Upper lobe of left lung (tissue), 6 donors: ENCODE measurements around the gene ACTL6B. TPM values are rescaled to one million over a fixed set of nuclear protein-coding genes. Genes with fewer than 3 reads are reported as not detected.
A peak's percentile ranks its signal among the peaks of the same experiment; 100 is the strongest.

Source experiments
- ATAC-seq, 2 donors: fragments of 200-7000 bp; cut with Tn5 transposase; one replicate each; pipeline ENCODE4 v1.9.1; 2022; ENCODE audit warnings: mild to moderate bottlenecking in 2 of 2, moderate library complexity in 2 of 2; ENCODE audit not compliant: low FRiP score in 2 of 2
- DNase-seq, 2 donors: peaks; one replicate each; pipeline ENCODE4 v3.0.0-alpha.2; 2019 to 2020
- H3K27ac ChIP-seq, 4 donors: fragments of 200-600 bp; sonication (generic); one replicate each; pipeline ENCODE4 v1.5.1; 2016 to 2019
- H3K27me3 ChIP-seq, 4 donors: fragments of 200-600 bp; sonication (generic); one replicate each; pipeline ENCODE4 v1.5.1; 2017 to 2019
- H3K36me3 ChIP-seq, 4 donors: fragments of 200-600 bp; sonication (generic); one replicate each; pipeline ENCODE4 v1.5.1; 2016 to 2019
- H3K4me1 ChIP-seq, 4 donors: fragments of 200-600 bp; sonication (generic); one replicate each; pipeline ENCODE4 v1.5.1; 2018 to 2019
- H3K4me3 ChIP-seq, 4 donors: fragments of 200-600 bp; sonication (generic); one replicate each; pipeline ENCODE4 v1.5.1; 2017 to 2019; ENCODE audit warnings: mild to moderate bottlenecking in 2 of 4, moderate library complexity in 1 of 4
- H3K9me3 ChIP-seq, 4 donors: fragments of 200-600 bp; sonication (generic); one replicate each; pipeline ENCODE4 v1.5.1; 2018 to 2019
- EP300 ChIP-seq, 4 donors: sonication (generic); formaldehyde crosslinking; IDR thresholded peaks; one replicate each; pipeline ENCODE4 v1.5.1; 2017; ENCODE audit warnings: antibody characterized with exemption in 4 of 4, control low read depth in 2 of 4
- POLR2A ChIP-seq, 4 donors: fragments of 450-650 bp; IDR thresholded peaks; one replicate each; pipeline ENCODE4 v1.5.1; 2016 to 2017; ENCODE audit warnings: antibody characterized with exemption in 4 of 4, mild to moderate bottlenecking in 2 of 4
- POLR2AphosphoS5 ChIP-seq, 2 donors: sonication (generic); formaldehyde crosslinking; IDR thresholded peaks; one replicate each; pipeline ENCODE4 v1.5.1; 2017; ENCODE audit warnings: antibody characterized with exemption in 2 of 2
- WGBS, 2 donors: methylation state at CpG; one replicate each; pipeline ENCODE4 v1.1.5; 2017 to 2018; 5-methylcytosine and 5-hydroxymethylcytosine counted together
- total RNA-seq, 6 donors: library from RNA; depleted of rRNA in 4 of 6; stranded (reverse); fragments of >200 nt in 4 of 6; gene quantifications; one replicate each; pipeline versions ENCODE4 v1.1.0 to v1.2.1, GENCODE V29; 2016 to 2021
- TF ChIP-seq, protein P1 (sequence below), 6 experiments: fragments of 450-650 bp in 4 of 6; fragments of 200-600 bp in 2 of 6; sonication (generic) in 2 of 6; IDR thresholded peaks; one replicate each; pipeline ENCODE4 v1.5.1; 2016 to 2019; ENCODE audit warnings: antibody characterized with exemption in 6 of 6
- donor health status: DM: no; HTN: no; CAD: no; lungs with moderate emphysema.
- donor health status: DM: no; HTN: yes; CAD: no; lungs with severe emphysema.

ACTL6B gene
- total RNA-seq, 6 donors from 2014 or later: not detected

DNA sequence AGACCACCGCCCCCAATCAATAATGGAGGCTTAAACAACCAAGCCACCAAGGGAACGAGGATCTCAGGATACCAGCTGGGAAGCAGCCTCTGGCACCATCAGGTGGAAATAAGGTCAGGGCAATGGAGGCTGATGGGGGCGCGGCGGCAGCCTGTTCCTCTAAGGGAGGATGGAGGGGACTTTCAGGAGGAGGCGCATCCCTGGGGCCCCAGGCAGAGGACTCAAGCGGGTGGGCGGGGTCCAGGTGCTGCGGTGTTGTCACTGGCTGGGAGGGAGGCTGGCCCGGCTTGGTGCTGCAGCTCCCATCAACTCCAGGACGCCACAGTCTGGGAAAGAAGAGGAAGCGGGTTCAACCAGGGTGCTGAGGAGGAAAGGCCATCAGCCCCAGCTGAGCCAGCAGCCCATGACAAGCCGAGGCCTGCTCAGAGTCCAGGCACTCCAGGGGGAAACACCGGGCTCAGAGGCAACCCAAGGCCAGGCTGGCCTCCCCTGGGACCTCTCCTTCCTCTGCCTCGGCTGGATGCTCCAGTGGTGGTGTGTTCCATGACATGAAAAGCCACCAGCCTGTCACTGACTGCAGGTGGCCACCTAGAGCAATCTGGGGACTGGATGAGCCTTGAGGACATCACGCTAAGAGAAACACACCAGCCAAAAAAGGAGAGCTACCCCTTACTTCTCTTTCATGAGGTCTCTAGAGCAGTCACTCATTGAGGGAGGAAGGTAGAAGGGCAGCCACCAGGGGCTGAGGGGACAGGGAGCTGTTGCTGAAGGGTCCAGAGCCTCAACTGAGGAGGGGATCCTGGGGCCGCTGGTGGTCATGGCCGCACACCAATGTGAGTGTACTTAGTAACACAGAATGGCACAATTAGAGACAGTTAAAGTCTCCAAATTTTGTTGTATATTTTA is 33.2 kb upstream of the ACTL6B start:
- Histone ChIP-seq H3K27ac (no peak overlapping the region), H3K27me3 (no peaks in the 10 kb centered on the region), H3K4me3 (no peak overlapping the region), H3K9me3 (no peaks in the 10 kb centered on the region), H3K4me1 (peaks cover 25 to 33% (median 28%) of the 10 kb centered on the region in 4 donors), H3K36me3 (peaks cover 17 to 54% (median 43%) of the 10 kb centered on the region in 4 donors)
- 88 to 90% methylated on average over 17 to 18 of the region's 18 CpGs for WGBS, 2 donors
- ATAC-seq (no peak), DNase-seq (peak in 1 of 2 donors; percentile 76)
- TF ChIP-seq POLR2AphosphoS5 (IDR thresholded peaks at IDR 0.05) (no peak), POLR2A (IDR thresholded peaks at IDR 0.05) (no peak), EP300 (IDR thresholded peaks at IDR 0.05) (no peak)
- TF ChIP-seq, protein P1, sequence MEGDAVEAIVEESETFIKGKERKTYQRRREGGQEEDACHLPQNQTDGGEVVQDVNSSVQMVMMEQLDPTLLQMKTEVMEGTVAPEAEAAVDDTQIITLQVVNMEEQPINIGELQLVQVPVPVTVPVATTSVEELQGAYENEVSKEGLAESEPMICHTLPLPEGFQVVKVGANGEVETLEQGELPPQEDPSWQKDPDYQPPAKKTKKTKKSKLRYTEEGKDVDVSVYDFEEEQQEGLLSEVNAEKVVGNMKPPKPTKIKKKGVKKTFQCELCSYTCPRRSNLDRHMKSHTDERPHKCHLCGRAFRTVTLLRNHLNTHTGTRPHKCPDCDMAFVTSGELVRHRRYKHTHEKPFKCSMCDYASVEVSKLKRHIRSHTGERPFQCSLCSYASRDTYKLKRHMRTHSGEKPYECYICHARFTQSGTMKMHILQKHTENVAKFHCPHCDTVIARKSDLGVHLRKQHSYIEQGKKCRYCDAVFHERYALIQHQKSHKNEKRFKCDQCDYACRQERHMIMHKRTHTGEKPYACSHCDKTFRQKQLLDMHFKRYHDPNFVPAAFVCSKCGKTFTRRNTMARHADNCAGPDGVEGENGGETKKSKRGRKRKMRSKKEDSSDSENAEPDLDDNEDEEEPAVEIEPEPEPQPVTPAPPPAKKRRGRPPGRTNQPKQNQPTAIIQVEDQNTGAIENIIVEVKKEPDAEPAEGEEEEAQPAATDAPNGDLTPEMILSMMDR (IDR thresholded peaks at IDR 0.05): no peak

DNA sequence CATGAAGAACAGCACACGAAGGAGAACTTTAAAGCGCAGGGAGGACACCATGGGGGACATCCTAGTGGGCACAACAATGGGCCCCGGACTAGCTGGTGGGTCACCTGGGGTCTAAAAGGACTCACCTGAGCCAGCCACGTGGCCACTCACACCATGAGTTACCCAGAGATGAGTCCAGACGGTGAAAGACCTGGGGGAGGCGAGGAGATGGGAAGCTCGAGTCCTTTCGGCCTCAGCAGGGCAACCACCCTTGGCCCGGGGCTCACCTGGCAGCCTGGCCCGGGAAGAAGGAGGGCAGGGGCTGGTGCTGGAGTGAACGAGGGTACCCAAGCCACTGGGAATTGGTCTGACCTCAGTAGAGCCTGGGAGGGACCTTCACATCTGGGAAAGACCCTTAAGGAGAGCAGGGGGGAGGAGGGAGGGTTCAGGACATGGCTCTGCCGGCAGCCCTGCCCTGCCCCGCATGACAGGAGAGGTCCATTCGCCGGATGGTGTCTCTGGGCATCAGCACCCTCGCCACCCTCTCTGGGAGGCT is 32.1 kb upstream of the ACTL6B start:
- WGBS, 2 donors: 88 to 91% methylated on average over 14 to 15 of the region's 16 CpGs

DNA sequence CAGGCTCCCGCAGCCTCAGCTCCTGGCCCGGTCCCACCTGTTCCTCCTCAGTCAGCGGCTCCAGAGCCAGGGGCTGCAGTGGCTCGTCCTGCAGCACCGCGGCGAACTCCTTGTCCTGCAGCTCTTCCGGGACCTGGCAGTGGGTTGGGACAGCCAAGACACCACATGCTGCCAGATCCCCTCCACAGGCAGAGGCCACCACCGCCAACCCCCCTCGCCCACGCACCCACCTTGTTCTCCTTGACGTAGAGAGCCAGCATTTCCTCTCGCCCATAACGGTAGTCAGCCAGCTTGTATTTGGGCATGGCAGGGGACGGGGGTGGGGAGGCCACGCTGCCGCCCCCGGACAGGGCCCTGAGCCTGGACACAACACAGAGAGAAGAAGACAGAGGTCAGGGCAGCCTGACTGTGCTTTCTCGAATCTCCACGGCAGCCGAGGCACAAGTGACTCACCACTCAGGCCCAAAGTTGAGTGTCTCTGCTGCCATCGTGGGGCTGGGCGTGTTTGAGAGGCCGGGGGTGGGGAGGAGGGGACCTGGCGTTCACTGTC is 31.6 kb upstream of the ACTL6B start:
- Histone ChIP-seq H3K4me3 (no peak overlapping the region), H3K36me3 (peaks cover 31 to 71% (median 59%) of the 10 kb centered on the region in 4 donors), H3K9me3 (no peaks in the 10 kb centered on the region), H3K27me3 (no peaks in the 10 kb centered on the region), H3K27ac (peak overlapping the region in 1 of 4 donors; percentile 2), H3K4me1 (peaks cover 20 to 31% (median 22%) of the 10 kb centered on the region in 4 donors)
- ATAC-seq (no peak), DNase-seq (peak in 1 of 2 donors; percentile 53)
- 76 to 77% methylated on average over 15 to 23 of the region's 25 CpGs for WGBS, 2 donors
- TF ChIP-seq EP300 (IDR thresholded peaks at IDR 0.05): no peak
- TF ChIP-seq, protein P1 (IDR thresholded peaks at IDR 0.05): no peak
- no peak for TF ChIP-seq POLR2A (IDR thresholded peaks at IDR 0.05)
- no peak for TF ChIP-seq POLR2AphosphoS5 (IDR thresholded peaks at IDR 0.05)

More for the DNA sequence above, 32.1 kb upstream of the ACTL6B start:
- Histone ChIP-seq H3K36me3 (peaks cover 27 to 65% (median 54%) of the 10 kb centered on the region in 4 donors), H3K27me3 (no peaks in the 10 kb centered on the region), H3K27ac (peak overlapping the region in 1 of 4 donors; percentile 2), H3K4me3 (no peak overlapping the region), H3K4me1 (peaks cover 25 to 33% (median 26%) of the 10 kb centered on the region in 4 donors), H3K9me3 (no peaks in the 10 kb centered on the region)
- ATAC-seq: no peak
- no peak for TF ChIP-seq POLR2AphosphoS5 (IDR thresholded peaks at IDR 0.05)
- no peak for TF ChIP-seq EP300 (IDR thresholded peaks at IDR 0.05)
- no peak for TF ChIP-seq POLR2A (IDR thresholded peaks at IDR 0.05)
- peak in 1 of 2 donors; percentile 52 for DNase-seq

DNA sequence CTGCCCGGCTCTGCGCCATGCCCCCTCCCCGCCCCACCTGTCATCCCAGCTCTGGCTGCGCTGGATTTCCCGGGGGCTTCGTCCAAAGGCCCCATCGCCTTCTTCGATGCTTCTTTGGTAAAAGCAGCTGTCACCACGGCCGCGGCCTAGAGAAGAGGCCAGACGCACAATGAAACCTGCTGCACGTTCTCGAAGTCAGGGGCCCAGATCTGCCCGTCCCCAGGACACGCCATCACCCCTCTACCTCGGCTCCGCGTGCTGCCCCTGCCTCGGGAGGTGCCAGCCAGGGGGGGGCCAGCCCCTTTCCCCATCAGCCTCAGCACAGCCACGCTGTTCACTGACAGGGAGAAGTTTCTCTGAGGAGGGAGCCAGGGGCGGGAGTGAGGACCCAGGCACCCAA is 31.0 kb upstream of the ACTL6B start:
- no peaks in the 10 kb centered on the region for H3K27me3 ChIP-seq
- 89 to 96% methylated on average over 18 to 22 of the region's 22 CpGs for WGBS, 2 donors
- H3K36me3 ChIP-seq: peaks cover 35 to 76% (median 65%) of the 10 kb centered on the region in 4 donors
- no peak overlapping the region for H3K4me3 ChIP-seq
- DNase-seq: peak in 1 of 2 donors; percentile 75
- peaks cover 14 to 25% (median 16%) of the 10 kb centered on the region in 4 donors for H3K4me1 ChIP-seq
- no peak for ATAC-seq
- H3K27ac ChIP-seq: no peak overlapping the region
- H3K9me3 ChIP-seq: no peaks in the 10 kb centered on the region
- TF ChIP-seq EP300 (IDR thresholded peaks at IDR 0.05) (no peak), POLR2AphosphoS5 (IDR thresholded peaks at IDR 0.05) (no peak), POLR2A (IDR thresholded peaks at IDR 0.05) (no peak)

DNA sequence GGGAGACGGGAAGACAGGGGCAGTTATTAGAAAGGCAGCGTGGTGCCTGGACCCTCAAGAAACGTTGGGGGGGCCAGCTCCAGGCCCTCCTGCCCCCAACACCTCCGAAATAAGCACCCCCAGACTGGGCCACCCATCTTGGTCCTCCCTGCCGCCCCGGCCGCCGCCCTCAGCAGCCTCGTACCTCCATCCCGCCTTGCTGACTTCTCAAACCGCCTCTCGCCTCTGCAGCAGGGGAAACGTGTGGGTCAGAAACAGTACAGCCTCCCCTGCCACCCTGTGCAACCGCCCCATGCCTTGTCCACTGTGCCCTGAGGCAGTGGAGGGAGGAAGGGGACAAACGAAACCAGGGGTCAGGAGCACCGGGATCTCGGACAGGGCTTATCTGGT is 30.6 kb upstream of the ACTL6B start:
- peaks cover 36 to 81% (median 69%) of the 10 kb centered on the region in 4 donors for H3K36me3 ChIP-seq
- TF ChIP-seq EP300 (IDR thresholded peaks at IDR 0.05) (no peak), POLR2A (IDR thresholded peaks at IDR 0.05) (no peak), POLR2AphosphoS5 (IDR thresholded peaks at IDR 0.05) (no peak)
- TF ChIP-seq, protein P1 (IDR thresholded peaks at IDR 0.05): no peak
- 93 to 94% methylated on average over 15 to 16 of the region's 17 CpGs for WGBS, 2 donors
- H3K27me3 ChIP-seq: no peaks in the 10 kb centered on the region
- H3K27ac ChIP-seq: no peak overlapping the region
- peak in 1 of 2 donors; percentile 74 for DNase-seq
- no peaks in the 10 kb centered on the region for H3K9me3 ChIP-seq
- no peak for ATAC-seq
- peaks cover 10 to 21% (median 12%) of the 10 kb centered on the region in 4 donors for H3K4me1 ChIP-seq
- no peak overlapping the region for H3K4me3 ChIP-seq
